GM19025 (cell line): ENCODE results near the gene UBTD1.

ENCODE experiments used
- ATAC-seq: cut with Tn5 transposase; IDR thresholded peaks from one replicate; pipeline ENCODE4 v1.9.1; 2021; ENCODE audit warnings: mild to moderate bottlenecking, low read depth, moderate library complexity; ENCODE audit not compliant: unreplicated experiment

Gene UBTD1

DNA sequence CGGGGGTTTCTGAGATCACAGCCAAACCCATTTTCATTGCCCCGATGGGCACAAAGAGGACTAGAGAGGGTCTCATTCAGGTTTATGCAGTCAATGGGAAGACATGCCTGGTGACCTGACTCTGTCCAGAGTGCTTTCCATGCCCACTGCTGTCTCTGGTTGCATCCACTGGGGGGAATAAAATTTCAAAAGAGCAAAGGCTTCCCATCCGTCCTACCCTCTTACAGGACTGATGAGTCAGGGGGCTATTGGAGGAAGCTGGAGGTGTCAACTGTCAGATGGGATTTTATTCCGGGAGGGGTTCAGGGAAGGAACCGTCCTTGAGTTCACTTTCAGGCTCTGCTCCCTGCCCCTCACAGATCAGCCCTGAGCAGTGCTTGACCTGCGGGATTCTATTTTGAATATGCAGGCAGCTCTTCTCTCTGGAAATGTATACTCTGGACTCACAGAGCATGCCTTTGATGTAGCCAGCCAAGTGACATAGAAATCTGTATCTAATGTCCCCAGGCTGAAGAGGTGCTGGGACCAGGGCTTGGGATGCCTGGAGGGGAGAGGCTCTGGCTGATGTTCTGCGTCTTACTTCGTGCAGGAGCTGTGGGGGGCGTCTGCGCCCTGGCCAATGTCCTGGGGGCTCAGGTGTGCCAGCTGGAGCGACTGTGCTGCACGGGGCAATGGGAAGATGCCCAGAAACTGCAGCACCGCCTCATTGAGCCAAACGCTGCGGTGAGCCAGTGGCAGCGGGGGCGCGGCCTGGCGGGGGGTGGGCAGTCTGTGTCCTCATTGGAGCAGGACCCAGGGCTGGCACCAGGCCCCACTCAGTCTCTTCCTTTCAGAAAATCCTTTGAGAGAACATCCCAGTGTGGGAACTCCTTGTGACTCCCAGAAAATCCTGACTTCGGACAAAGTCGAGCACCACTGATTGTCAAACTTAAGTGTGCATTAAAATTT is 102.8 kb downstream of the UBTD1 start:
- no peak for ATAC-seq

DNA sequence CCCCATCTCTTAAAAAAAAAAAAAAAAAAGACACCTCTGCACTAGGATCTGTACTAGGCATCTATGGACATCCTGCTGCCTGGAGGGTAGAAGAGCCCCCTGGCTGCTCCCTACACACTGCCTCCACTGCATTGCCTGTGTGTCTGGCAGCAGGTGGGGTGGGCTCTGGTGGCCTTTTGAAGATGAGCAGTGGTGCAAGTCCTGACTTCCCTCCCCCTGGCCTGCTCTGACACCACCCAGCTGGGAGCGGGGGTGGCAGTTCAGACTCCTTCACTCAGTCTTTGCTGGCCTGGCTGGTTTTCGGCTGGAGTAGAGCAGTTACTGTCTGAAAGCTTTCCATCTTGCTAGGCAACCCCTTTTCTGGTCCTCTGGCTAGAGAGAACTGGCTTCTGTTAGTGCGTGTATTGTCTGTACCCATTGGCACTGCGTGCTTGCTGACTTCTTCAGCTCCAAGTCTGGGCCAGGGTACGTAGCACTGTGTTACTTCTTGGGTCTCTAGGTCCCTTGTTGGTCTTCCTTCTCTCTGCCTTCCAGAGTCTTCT is 108.4 kb downstream of the UBTD1 start:
- ATAC-seq = no peak

DNA sequence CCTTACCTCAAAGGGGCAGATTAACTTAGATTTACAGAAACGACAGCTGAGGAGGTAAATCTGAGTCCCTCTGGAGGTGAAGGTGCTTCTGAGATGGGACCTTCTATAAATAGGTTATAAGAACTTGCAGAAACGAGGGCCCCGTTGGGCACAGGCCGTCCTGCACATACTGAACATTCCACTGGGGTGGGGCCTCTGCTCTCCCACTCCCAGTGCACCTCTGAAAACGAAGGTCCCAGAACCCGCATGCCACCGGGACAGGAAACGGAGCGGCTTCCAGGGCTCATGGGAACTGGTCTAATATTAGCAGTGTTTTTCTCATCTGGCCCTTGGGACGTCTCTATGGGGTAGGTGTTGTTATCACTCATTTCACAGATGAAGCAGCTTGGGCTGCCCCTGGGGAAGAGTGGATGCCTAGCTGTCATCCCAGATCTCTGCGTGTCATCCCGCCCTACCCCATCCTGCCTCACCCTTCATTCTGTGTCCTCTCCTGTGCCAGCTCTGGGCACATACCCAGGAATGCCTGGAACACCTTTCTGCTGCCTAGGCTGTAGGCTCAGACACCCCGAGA is 110.4 kb downstream of the UBTD1 start:
- ATAC-seq = no peak

DNA sequence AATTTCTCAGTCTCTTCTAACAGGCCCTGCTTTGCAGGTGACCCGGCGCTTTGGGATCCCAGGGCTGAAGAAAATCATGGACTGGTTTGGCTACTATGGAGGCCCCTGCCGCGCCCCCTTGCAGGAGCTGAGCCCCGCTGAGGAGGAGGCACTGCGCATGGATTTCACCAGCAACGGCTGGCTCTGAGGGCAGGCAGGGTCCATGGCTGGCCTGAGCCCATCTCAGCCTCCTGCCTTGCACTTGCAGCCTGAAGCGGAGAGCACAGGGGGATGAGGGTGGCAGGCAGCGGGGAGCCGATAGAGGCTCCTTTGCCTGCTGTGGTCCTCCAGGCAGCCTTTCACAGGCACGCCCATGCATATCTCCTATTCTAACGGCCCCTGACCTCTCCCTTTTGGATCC is 112.7 kb downstream of the UBTD1 start:
- no peak for ATAC-seq

DNA sequence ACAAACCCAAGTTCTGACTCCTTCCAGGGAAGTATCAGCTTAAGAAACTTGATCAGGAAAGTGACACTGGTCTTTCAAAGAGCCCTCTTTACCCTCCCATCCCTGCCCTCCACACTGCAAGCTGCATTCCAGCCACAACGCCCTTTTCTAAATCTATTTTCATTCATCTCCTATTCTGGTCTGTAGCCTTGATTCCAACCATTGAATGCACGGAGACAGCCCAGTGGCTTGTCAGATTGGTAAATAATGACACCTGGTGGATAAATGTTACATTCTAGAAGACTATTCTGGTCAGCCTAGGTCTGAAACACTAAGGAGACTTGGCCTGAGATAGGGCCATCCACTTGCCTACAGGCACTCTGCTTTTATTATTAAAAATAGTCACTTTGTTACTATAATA is 113.7 kb downstream of the UBTD1 start:
- no peak for ATAC-seq

DNA sequence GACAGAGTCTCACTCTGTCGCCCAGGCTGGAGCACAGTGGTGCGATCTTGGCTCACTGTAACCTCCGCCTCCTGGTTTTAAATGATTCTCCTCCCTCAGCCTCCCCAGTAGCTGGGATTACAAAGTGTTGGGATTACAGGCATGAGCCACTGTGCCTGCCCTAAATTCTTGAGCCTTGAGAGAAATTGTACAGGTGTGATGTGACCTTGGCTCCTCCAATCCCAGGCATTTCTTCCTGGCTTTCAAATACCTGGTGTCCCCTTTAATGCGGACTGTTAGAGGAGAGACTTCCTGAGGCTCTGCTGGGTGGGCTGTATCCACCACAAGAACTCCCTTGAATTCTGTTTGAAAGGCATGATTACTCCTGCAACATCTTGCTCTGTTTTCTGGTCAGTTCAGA is 119.6 kb downstream of the UBTD1 start:
- no peak for ATAC-seq

DNA sequence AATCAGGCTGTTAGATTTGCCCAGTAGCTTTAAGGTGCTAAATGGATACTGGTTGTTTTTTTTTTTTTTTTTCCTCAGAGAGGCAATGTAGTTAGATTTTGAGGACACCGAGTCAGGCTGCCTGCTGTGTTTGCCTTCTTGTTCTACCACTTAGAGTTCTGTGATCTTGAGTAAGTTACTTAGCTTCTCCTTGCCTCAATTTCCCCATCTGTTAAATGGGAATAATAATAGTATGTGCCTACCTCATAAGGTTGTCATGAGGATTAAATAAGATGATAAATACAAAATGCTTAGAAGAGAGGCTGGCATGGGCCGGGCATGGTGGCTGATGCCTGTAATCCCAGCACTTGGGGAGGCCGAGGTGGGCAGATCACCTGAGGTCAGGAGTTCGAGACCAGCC is 120.0 kb downstream of the UBTD1 start:
- no peak for ATAC-seq
